ENCODE data around the gene TMPRSS13. TPM values are rescaled to one million over a fixed set of nuclear protein-coding genes. Genes with fewer than 3 reads are reported as not detected.

TMPRSS13 gene
- total RNA-seq, 1 experiment from 2014 or later: 21.7 TPM

DNA sequence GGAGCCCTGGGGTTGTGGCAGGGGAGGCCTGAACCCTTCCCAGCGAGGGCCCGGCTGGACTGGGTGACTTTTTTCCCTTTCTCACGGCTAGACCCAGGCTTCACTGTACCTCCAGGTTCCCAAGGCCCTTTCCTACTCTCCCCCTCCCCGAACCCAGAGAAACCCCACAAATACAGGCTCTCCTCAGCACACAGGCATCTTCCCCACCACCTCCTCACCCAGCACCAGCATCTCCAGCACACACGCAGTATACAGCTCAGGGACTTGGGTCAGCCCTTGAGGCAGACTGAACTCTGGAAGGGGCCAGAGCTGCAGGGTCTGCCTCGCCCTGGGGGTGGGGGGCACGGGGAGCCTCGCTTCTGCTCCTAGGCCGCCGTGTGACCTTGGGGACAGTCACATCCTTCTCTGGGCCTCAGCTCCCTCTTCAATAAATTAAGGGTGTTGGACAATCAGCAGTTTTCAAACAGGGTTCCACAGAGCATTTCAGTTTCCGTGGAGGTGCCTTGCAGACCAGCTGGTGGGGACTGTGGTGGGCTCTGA lies 4.5 kb downstream of the TMPRSS13 start:
- BruUV-seq (replicated peaks): no TSS peak
- Histone ChIP-seq H3K9me2 (ENCODE audit: insufficient read depth) (no peaks in the 10 kb centered on the region), H2AFZ (no peak overlapping the region), H3K79me2 (ENCODE audit: low read depth) (peaks cover 17% of the 10 kb centered on the region), H3K4me1 (replicated peaks; ENCODE audit: insufficient read depth) (peaks cover 24% of the 10 kb centered on the region), H3K36me3 (ENCODE audit: low read depth) (no peaks in the 10 kb centered on the region), H4K20me1 (ENCODE audit: insufficient read depth) (peaks cover 3% of the 10 kb centered on the region; the same call in 1 of the 2 replicates), H3K4me3 (no peak overlapping the region), H3K27me3 (ENCODE audit: insufficient read depth, low read depth) (no peaks in the 10 kb centered on the region), H3K9me3 (ENCODE audit: insufficient read depth, low read depth) (no peaks in the 10 kb centered on the region), H3K4me2 (no peak overlapping the region), H3F3A (ENCODE audit: insufficient read depth, low read depth) (peaks cover 3% of the 10 kb centered on the region; the same call in 1 of the 2 replicates), H3K27ac (no peak overlapping the region)
- DNase-seq: no peak
- ChIA-PET CTCF (no interaction called here), POLR2A (ENCODE audit: unreplicated experiment) (no interaction called here)
- intact Hi-C loops (cut with micrococcal nuclease; ENCODE audit: unreplicated experiment): no loop called here
- TF ChIP-seq EZH2 (IDR thresholded peaks at IDR 0.05; ENCODE audit: low read depth): no peak
- TF ChIP-seq, protein P1, sequence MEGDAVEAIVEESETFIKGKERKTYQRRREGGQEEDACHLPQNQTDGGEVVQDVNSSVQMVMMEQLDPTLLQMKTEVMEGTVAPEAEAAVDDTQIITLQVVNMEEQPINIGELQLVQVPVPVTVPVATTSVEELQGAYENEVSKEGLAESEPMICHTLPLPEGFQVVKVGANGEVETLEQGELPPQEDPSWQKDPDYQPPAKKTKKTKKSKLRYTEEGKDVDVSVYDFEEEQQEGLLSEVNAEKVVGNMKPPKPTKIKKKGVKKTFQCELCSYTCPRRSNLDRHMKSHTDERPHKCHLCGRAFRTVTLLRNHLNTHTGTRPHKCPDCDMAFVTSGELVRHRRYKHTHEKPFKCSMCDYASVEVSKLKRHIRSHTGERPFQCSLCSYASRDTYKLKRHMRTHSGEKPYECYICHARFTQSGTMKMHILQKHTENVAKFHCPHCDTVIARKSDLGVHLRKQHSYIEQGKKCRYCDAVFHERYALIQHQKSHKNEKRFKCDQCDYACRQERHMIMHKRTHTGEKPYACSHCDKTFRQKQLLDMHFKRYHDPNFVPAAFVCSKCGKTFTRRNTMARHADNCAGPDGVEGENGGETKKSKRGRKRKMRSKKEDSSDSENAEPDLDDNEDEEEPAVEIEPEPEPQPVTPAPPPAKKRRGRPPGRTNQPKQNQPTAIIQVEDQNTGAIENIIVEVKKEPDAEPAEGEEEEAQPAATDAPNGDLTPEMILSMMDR (conservative IDR thresholded peaks at IDR 0.05): no peak

DNA sequence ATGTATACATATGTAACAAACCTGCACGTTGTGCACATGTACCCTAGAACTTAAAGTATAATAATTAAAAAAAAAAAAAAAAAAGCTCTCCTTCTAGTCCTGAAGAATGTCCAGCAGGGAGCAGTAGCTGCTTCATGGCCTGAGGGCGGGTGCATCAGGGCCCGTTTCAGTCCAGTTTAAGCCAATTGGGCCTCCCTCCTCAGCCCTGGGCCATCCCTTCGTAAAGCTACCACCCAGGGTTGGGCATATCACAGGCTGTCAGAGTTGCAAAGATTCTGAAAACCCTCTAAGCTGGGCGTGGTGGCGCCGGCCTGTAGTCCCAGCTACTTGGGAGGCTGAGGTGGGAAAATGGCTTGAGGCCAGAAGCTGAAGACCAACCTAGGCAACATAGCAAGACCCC lies 5.4 kb downstream of the TMPRSS13 start:
- Histone ChIP-seq H3F3A (ENCODE audit: insufficient read depth, low read depth) (no peaks in the 10 kb centered on the region; the same call in 1 of the 2 replicates), H3K9me2 (ENCODE audit: insufficient read depth) (no peaks in the 10 kb centered on the region), H3K27ac (no peak overlapping the region), H3K4me1 (replicated peaks; ENCODE audit: insufficient read depth) (peaks cover 21% of the 10 kb centered on the region), H3K4me2 (no peak overlapping the region), H3K9me3 (ENCODE audit: insufficient read depth, low read depth) (no peaks in the 10 kb centered on the region), H3K27me3 (ENCODE audit: insufficient read depth, low read depth) (no peaks in the 10 kb centered on the region), H4K20me1 (ENCODE audit: insufficient read depth) (peaks cover 9% of the 10 kb centered on the region; the same call in 1 of the 2 replicates), H2AFZ (no peak overlapping the region), H3K4me3 (no peak overlapping the region), H3K36me3 (ENCODE audit: low read depth) (no peaks in the 10 kb centered on the region), H3K79me2 (ENCODE audit: low read depth) (peaks cover 13% of the 10 kb centered on the region)
- TF ChIP-seq, protein P1 (conservative IDR thresholded peaks at IDR 0.05): peak; percentile 34; the same call in 1 of the 2 replicates
- TF ChIP-seq EZH2 (IDR thresholded peaks at IDR 0.05; ENCODE audit: low read depth): no peak
- no TSS peak for BruUV-seq (replicated peaks)
- CTCF ChIA-PET: no interaction called here
- no peak for DNase-seq
- POLR2A ChIA-PET (ENCODE audit: unreplicated experiment): no interaction called here
- intact Hi-C loops (cut with micrococcal nuclease; ENCODE audit: unreplicated experiment): no loop called here

DNA sequence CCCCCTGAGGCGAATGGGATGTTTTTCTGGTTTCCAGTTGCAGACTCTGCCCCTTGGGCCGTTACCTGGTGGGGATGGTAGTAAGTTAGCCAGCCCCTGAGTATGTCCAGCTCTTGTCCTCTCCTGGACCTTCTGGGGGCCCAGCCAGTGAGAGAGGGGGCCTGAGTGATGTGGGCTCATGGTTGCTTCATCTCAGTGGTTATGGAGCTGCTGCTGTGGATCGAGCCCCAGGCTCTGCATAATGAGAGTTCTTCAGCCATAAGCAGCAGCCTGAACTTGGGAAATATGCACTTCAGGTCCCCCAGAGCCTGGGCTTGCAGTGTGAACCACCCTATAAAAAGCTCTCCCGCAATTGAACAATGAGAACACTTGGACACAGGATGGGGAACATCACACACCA lies 5.9 kb downstream of the TMPRSS13 start:
- no peak overlapping the region for H3K4me3 ChIP-seq
- no peaks in the 10 kb centered on the region for H3K9me3 ChIP-seq (ENCODE audit: insufficient read depth, low read depth)
- H3K79me2 ChIP-seq (ENCODE audit: low read depth): peaks cover 10% of the 10 kb centered on the region
- POLR2A ChIA-PET (ENCODE audit: unreplicated experiment): no interaction called here
- no peak for TF ChIP-seq EZH2 (IDR thresholded peaks at IDR 0.05; ENCODE audit: low read depth)
- TF ChIP-seq, protein P1 (conservative IDR thresholded peaks at IDR 0.05): no peak
- CTCF ChIA-PET: no interaction called here
- no TSS peak for BruUV-seq (replicated peaks)
- H3K9me2 ChIP-seq (ENCODE audit: insufficient read depth): no peaks in the 10 kb centered on the region
- H2AFZ ChIP-seq: no peak overlapping the region
- intact Hi-C loops (cut with micrococcal nuclease; ENCODE audit: unreplicated experiment): no loop called here
- no peaks in the 10 kb centered on the region for H3K36me3 ChIP-seq (ENCODE audit: low read depth)
- no peak for DNase-seq
- peaks cover 16% of the 10 kb centered on the region for H3K4me1 ChIP-seq (replicated peaks; ENCODE audit: insufficient read depth)
- no peaks in the 10 kb centered on the region for H3K27me3 ChIP-seq (ENCODE audit: insufficient read depth, low read depth)
- H3F3A ChIP-seq (ENCODE audit: insufficient read depth, low read depth): no peaks in the 10 kb centered on the region; the same call in 1 of the 2 replicates
- no peak overlapping the region for H3K4me2 ChIP-seq
- peaks cover 9% of the 10 kb centered on the region; the same call in 1 of the 2 replicates for H4K20me1 ChIP-seq (ENCODE audit: insufficient read depth)
- H3K27ac ChIP-seq: no peak overlapping the region
